PC-9 (cell line): ENCODE results near the gene MED26.

Experiments
- EZH2 ChIP-seq: fragments of 200-600 bp; sonication (generic); IDR thresholded peaks from 2 replicates; pipeline ENCODE4 v1.8.0; 2017; ENCODE audit warnings: antibody characterized with exemption, low read depth
- TF ChIP-seq, protein P1 (sequence below): fragments of 200-600 bp; sonication (generic); conservative IDR thresholded peaks from 2 replicates; pipeline ENCODE4 v1.6.1; 2017; ENCODE audit warnings: mixed run types, antibody characterized with exemption, mild to moderate bottlenecking, moderate library complexity

DNA sequence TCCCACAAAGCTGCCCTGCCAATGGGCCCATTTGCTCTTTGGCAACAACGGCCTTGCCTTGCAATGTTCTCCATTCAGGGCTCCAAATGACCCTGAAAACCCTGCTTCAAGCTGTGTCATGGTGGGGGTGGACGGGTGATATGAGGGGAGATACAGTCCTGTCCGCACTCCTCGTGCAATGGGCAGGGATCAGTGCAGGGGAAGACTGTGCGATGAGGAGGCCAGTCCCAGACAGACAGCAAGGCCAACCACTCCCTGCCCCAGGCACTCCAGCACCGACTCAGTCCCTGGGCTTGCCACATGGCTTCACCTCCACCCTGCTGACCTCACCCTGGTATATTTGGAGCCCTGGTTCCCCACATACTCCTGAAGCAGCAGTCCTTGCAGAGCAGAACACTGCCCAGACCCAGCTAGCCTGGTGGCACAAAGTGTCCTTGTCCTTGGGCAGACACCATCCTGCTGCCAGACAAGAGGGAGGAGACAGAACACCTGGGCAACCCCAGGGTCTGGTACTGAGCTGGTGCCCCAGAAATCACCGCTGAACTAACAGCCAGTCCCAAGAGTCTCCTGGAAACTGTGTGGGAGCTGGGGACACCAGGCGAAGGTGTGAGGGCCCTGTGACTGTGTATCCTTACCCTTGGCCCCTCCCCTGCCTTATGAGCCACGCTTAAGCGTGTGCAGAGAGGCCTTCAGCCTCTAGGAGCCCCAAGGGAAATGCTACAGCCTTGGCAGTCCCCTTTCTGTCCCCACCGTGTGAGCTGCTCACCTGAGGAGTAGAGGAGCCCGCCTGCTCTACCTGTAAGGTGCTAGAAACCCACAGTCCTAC, 46.6 kb downstream of the MED26 start:
- TF ChIP-seq, protein P1, sequence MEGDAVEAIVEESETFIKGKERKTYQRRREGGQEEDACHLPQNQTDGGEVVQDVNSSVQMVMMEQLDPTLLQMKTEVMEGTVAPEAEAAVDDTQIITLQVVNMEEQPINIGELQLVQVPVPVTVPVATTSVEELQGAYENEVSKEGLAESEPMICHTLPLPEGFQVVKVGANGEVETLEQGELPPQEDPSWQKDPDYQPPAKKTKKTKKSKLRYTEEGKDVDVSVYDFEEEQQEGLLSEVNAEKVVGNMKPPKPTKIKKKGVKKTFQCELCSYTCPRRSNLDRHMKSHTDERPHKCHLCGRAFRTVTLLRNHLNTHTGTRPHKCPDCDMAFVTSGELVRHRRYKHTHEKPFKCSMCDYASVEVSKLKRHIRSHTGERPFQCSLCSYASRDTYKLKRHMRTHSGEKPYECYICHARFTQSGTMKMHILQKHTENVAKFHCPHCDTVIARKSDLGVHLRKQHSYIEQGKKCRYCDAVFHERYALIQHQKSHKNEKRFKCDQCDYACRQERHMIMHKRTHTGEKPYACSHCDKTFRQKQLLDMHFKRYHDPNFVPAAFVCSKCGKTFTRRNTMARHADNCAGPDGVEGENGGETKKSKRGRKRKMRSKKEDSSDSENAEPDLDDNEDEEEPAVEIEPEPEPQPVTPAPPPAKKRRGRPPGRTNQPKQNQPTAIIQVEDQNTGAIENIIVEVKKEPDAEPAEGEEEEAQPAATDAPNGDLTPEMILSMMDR = no peak
- no peak for TF ChIP-seq EZH2
